Prostate gland (tissue), 2 donors: ENCODE results near the gene EBLN1. TPM values are rescaled to one million over a fixed set of nuclear protein-coding genes. Genes with fewer than 3 reads are reported as not detected.

Experiments used
- DNase-seq: peaks from one replicate; pipeline ENCODE4 v3.0.0-alpha.2; 2019; ENCODE audit warnings: low spot score
- H3K27ac ChIP-seq, 2 donors: fragments of 200-600 bp; sonication (generic); 2 replicates each; pipeline ENCODE4 v1.5.1; 2017 to 2019
- H3K27me3 ChIP-seq: fragments of 200-600 bp; sonication (generic); replicated peaks from 2 replicates; pipeline ENCODE4 v1.5.1; 2019; ENCODE audit not compliant: insufficient read depth
- H3K36me3 ChIP-seq, 2 donors: fragments of 200-600 bp; sonication (generic); 1 replicate in 1 of 2; 2 replicates in 1 of 2; pipeline versions ENCODE4 v1.5.1 to v1.8.1; 2017 to 2019
- H3K4me1 ChIP-seq: fragments of 200-600 bp; sonication (generic); replicated peaks from 2 replicates; pipeline ENCODE4 v1.5.1; 2019
- H3K4me3 ChIP-seq, 2 donors: fragments of 200-600 bp; sonication (generic); 2 replicates each; pipeline ENCODE4 v1.5.1; 2017 to 2019
- H3K9me3 ChIP-seq: fragments of 200-600 bp; sonication (generic); 2 replicates; pipeline ENCODE4 v1.5.1; 2017
- POLR2A ChIP-seq: fragments of 450-650 bp; IDR thresholded peaks from one replicate; pipeline ENCODE4 v1.6.1; 2016; ENCODE audit warnings: antibody characterized with exemption, mild to moderate bottlenecking
- POLR2AphosphoS5 ChIP-seq: sonication (generic); formaldehyde crosslinking; IDR thresholded peaks from one replicate; pipeline ENCODE4 v1.6.1; 2017; ENCODE audit warnings: antibody characterized with exemption
- WGBS: methylation state at CpG from one replicate; pipeline ENCODE4 v1.1.5; 2018; 5-methylcytosine and 5-hydroxymethylcytosine counted together
- intact Hi-C: fragments of 100-400 bp; cut with DNase I; formaldehyde crosslinking; loops from one replicate; pipeline ENCODE4 v1.14.2; 2022
- total RNA-seq, 2 donors: library from RNA; depleted of rRNA; stranded (reverse); fragments of >200 nt; gene quantifications; one replicate each; pipeline ENCODE4 v1.1.0, GENCODE V29; 2016
- TF ChIP-seq, protein P1 (sequence below), 4 experiments: fragments of 200-600 bp in 2 of 4; fragments of 450-650 bp in 2 of 4; sonication (generic) in 2 of 4; IDR thresholded peaks; 1 replicate in 3 of 4; 2 replicates in 1 of 4; pipeline ENCODE4 v1.5.1; 2016 to 2019; ENCODE audit warnings: antibody characterized with exemption in 4 of 4, mild to moderate bottlenecking in 2 of 4, moderate library complexity in 2 of 4

EBLN1 gene
- total RNA-seq, 2 donors from 2014 or later: 1.8 TPM; not detected in 1

DNA sequence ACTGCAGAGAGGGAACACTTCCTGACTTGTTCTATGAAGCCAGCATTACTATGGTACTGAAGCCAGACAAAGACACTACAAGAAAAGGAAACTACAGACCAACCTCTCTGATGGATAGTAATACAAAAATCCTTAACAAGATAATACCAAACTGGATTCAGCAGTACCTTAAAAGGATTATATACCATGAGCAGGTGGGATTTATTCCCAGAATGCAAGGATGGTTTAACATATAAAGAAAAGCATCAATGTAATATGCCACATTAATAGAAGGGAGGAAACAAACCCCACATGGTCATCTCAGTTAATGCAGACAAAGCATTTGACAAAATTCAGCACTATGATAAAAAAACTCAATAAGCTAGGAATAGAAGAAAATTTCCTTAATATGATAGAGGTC, 47.2 kb downstream of the EBLN1 start:
- Histone ChIP-seq H3K27me3 (no peaks in the 10 kb centered on the region), H3K4me1 (no peaks in the 10 kb centered on the region), H3K36me3 (no peaks in the 10 kb centered on the region), H3K27ac (no peak overlapping the region), H3K4me3 (no peak overlapping the region), H3K9me3 (no peaks in the 10 kb centered on the region)
- DNase-seq: no peak
- intact Hi-C loops: no loop called here
- TF ChIP-seq POLR2AphosphoS5 (no peak), POLR2A (no peak)
- TF ChIP-seq, protein P1, sequence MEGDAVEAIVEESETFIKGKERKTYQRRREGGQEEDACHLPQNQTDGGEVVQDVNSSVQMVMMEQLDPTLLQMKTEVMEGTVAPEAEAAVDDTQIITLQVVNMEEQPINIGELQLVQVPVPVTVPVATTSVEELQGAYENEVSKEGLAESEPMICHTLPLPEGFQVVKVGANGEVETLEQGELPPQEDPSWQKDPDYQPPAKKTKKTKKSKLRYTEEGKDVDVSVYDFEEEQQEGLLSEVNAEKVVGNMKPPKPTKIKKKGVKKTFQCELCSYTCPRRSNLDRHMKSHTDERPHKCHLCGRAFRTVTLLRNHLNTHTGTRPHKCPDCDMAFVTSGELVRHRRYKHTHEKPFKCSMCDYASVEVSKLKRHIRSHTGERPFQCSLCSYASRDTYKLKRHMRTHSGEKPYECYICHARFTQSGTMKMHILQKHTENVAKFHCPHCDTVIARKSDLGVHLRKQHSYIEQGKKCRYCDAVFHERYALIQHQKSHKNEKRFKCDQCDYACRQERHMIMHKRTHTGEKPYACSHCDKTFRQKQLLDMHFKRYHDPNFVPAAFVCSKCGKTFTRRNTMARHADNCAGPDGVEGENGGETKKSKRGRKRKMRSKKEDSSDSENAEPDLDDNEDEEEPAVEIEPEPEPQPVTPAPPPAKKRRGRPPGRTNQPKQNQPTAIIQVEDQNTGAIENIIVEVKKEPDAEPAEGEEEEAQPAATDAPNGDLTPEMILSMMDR (IDR thresholded peaks at IDR 0.05): no peak

DNA sequence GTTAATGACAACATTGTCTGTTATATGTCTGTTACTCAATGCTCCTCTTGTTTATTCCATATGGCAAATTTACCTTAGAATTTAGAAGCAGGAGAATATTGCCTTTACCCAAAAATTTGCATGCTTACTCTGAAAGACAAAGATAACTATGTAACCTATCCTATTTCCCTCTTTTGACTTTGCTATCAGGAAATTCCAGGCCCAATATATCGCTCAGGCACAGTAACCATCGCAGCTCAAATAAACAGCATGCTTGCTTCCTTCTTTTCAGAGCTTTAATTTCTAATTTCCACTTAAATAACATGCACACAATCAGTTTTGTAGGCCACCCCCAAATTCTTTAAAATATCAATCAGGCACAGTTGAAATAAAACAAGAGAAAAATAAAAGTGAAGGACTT, 57.8 kb downstream of the EBLN1 start:
- intact Hi-C loops: no loop called here
- H3K27ac ChIP-seq: no peak overlapping the region
- H3K9me3 ChIP-seq: no peaks in the 10 kb centered on the region
- WGBS: 87% methylated on average over 2 of the region's 2 CpGs
- no peak for DNase-seq
- H3K4me3 ChIP-seq: no peak overlapping the region
- TF ChIP-seq POLR2A (no peak), POLR2AphosphoS5 (no peak)
- TF ChIP-seq, protein P1 (IDR thresholded peaks at IDR 0.05): no peak
- no peaks in the 10 kb centered on the region for H3K27me3 ChIP-seq
- no peaks in the 10 kb centered on the region for H3K36me3 ChIP-seq
- no peaks in the 10 kb centered on the region for H3K4me1 ChIP-seq

DNA sequence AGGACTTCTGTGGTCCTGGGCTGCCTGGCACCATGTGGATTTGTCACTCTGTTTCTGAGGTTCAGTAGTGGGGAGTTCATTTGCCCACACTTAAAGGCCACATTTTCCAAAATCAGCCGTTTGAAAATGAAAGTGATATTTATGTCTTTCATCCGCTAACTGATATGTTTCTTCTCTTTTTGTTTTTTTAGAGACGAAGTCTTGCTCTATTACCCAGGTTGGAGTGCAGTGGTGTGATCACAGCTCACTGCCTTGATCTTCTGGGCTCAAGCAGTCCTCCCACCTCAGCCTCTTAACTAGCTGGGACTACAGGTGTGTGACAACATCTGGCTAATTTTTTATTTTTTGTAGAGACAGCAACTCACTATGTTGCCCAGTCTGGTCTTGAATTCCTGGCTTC, 58.6 kb downstream of the EBLN1 start:
- no peak overlapping the region for H3K27ac ChIP-seq
- H3K9me3 ChIP-seq: no peaks in the 10 kb centered on the region
- H3K27me3 ChIP-seq: no peaks in the 10 kb centered on the region
- 87% methylated on average over 3 of the region's 3 CpGs for WGBS
- H3K4me1 ChIP-seq: no peaks in the 10 kb centered on the region
- no peak overlapping the region for H3K4me3 ChIP-seq
- intact Hi-C loops: no loop called here
- H3K36me3 ChIP-seq: no peaks in the 10 kb centered on the region
- no peak for DNase-seq
- TF ChIP-seq, protein P1 (IDR thresholded peaks at IDR 0.05): no peak
- no peak for TF ChIP-seq POLR2A
- TF ChIP-seq POLR2AphosphoS5: no peak

Other genes starting within 250 kb of the EBLN1 start
- gene DNAJC1, start 214.3 kb downstream of the EBLN1 start, total RNA-seq: 10 to 100 TPM; 62.8 to 89.3 TPM
- gene COMMD3, start 98.4 kb upstream of the EBLN1 start, total RNA-seq: 10 to 100 TPM; 30.7 to 38.8 TPM
- 10 to 100 TPM; 70.8 to 88.4 TPM for gene BMI1, start 103.1 kb upstream of the EBLN1 start, total RNA-seq
- gene SPAG6, start 127.5 kb upstream of the EBLN1 start, total RNA-seq: 10 to 100 TPM in 1 of 2 donors, 1 to 10 TPM in 1; 5.8 to 20.3 TPM